ENCODE data around the gene SOCS3.

GRCh38 chr17:78307887-78308638 lies 51.8 kb downstream of the SOCS3 start:
- no peak for TF ChIP-seq CTCF (conservative IDR thresholded peaks at IDR 0.05)
- TF ChIP-seq EZH2 (IDR thresholded peaks at IDR 0.05; ENCODE audit: low read depth): no peak
